K562 (cell line): ENCODE measurements around the gene PPP1R14C. TPM values are rescaled to one million over a fixed set of nuclear protein-coding genes. Genes with fewer than 3 reads are reported as not detected.
A peak's percentile ranks its signal among the peaks of the same experiment; 100 is the strongest.

Experiments
- ATF4 ChIP-seq: fragments of 450-650 bp; formaldehyde crosslinking; IDR thresholded peaks from 2 replicates; pipeline ENCODE4 v1.4.0; 2022; ENCODE audit warnings: mild to moderate bottlenecking, moderate library complexity
- CBX1 ChIP-seq: sonication (generic); IDR thresholded peaks from 2 replicates; pipeline ENCODE4 v1.6.1; 2016; ENCODE audit warnings: antibody characterized with exemption, low read depth, mild to moderate bottlenecking
- DIDO1 ChIP-seq: fragments of 450-650 bp; IDR thresholded peaks from 2 replicates; pipeline ENCODE4 v1.6.1; 2016; ENCODE audit warnings: low read depth, missing biosample characterization, missing genetic modification characterization
- IRF2 ChIP-seq: sonication (generic); formaldehyde crosslinking; IDR thresholded peaks from 2 replicates; pipeline ENCODE4 v1.8.1; 2022; ENCODE audit warnings: mild to moderate bottlenecking, missing genetic modification reagents
- KHSRP ChIP-seq: fragments of 450-650 bp; IDR thresholded peaks from 2 replicates; pipeline ENCODE4 v1.6.1; 2017
- L3MBTL2 ChIP-seq: fragments of 450-650 bp; IDR thresholded peaks from 2 replicates; pipeline ENCODE4 v1.6.1; 2016; ENCODE audit warnings: mild to moderate bottlenecking, moderate library complexity
- MXD1 ChIP-seq: fragments of 250-450 bp; sonication (Bioruptor Pico); IDR thresholded peaks from 2 replicates; pipeline ENCODE4 v1.8.0; 2021; ENCODE audit warnings: borderline replicate concordance, mild to moderate bottlenecking, moderate library complexity; ENCODE audit not compliant: poor library complexity, severe bottlenecking
- NCOA2 ChIP-seq, 2 experiments: fragments of 450-650 bp; IDR thresholded peaks; 2 replicates each; pipeline ENCODE4 v1.6.1; 2018; ENCODE audit warnings: mild to moderate bottlenecking in 2 of 2, moderate library complexity in 1 of 2; ENCODE audit not compliant: partially characterized antibody in 2 of 2
- PRMT5 ChIP-seq: sonication (generic); formaldehyde crosslinking; IDR thresholded peaks from 2 replicates; pipeline ENCODE4 v1.5.0; 2020; ENCODE audit warnings: missing genetic modification reagents
- TCF7L2 ChIP-seq: fragments of 150-350 bp; IDR thresholded peaks from 2 replicates; pipeline ENCODE4 v1.6.1; 2016; ENCODE audit warnings: low read depth, mild to moderate bottlenecking, low read length, moderate library complexity
- XRCC4 ChIP-seq: IDR thresholded peaks from one replicate; pipeline ENCODE4 v1.6.1; 2011; ENCODE audit not compliant: insufficient read depth, insufficient read length; ENCODE audit errors: extremely low read depth
- ZBTB12 ChIP-seq: fragments of 250-450 bp; sonication (Bioruptor Pico); IDR thresholded peaks from 2 replicates; pipeline ENCODE4 v1.4.0; 2020
- ZBTB34 ChIP-seq: fragments of 250-450 bp; sonication (Bioruptor Pico); IDR thresholded peaks from 2 replicates; pipeline ENCODE4 v1.8.0; 2021; ENCODE audit warnings: mild to moderate bottlenecking, moderate library complexity
- ZHX1 ChIP-seq: fragments of 150-350 bp; conservative IDR thresholded peaks from 2 replicates; pipeline ENCODE4 v1.6.1; 2014; ENCODE audit warnings: low read length
- ZNF518B ChIP-seq: fragments of 250-450 bp; sonication (Bioruptor Pico); IDR thresholded peaks from 2 replicates; pipeline ENCODE4 v1.5.0; 2021; ENCODE audit warnings: mild to moderate bottlenecking, moderate library complexity
- ZNF586 ChIP-seq: fragments of 450-650 bp; formaldehyde crosslinking; conservative IDR thresholded peaks from 2 replicates; pipeline ENCODE4 v1.4.0; 2020; ENCODE audit warnings: mild to moderate bottlenecking, moderate library complexity
- ZNF695 ChIP-seq: fragments of 450-650 bp; formaldehyde crosslinking; IDR thresholded peaks from 2 replicates; pipeline ENCODE4 v1.4.0; 2020; ENCODE audit warnings: mild to moderate bottlenecking, moderate library complexity
- polyA plus RNA-seq, 8 experiments: library from polyadenylated mRNA; depleted of rRNA in 4 of 8; stranded (reverse) in 5 of 8; unstranded in 3 of 8; fragments of >200 nt; fragmentation: Nextera tagmentation in 2 of 8; fragmentation: Illumina TruSeq in 1 of 8; extraction: Ambion mirVana in 2 of 8; extraction: Trizol in 1 of 8; gene quantifications; 2 replicates each; pipeline versions ENCODE4 v1.2.1 to v1.2.3, GENCODE V29; 2011 to 2014; ENCODE audit warnings: inconsistent platforms in 1 of 8, missing spikeins in 1 of 8
- total RNA-seq, 7 experiments: library from RNA; depleted of rRNA in 6 of 7; stranded (reverse); fragments of >200 nt in 6 of 7; fragmentation: Illumina TruSeq in 2 of 7; extraction: Trizol in 2 of 7; gene quantifications; 2 replicates each; pipeline versions ENCODE4 v1.2.1 to v1.2.3, GENCODE V29; 2011 to 2021; ENCODE audit warnings: low replicate concordance in 1 of 7

The PPP1R14C gene
- total and polyA plus RNA-seq, 9 of the 15 experiments (the other 6 are each of a cell fraction or from before 2014, with no cell fraction given), result 4.5 to 16.6 (median 11.9) TPM

- TF ChIP-seq ZNF518B (CRISPR knock-in tag) (no peak), ZBTB34 (CRISPR knock-in tag) (no peak), KHSRP (no peak), DIDO1 (tag) (no peak), TCF7L2 (no peak), ZNF695 (CRISPR knock-in tag) (no peak), ZBTB12 (CRISPR knock-in tag) (0 out of 2 replicates have a peak, but pooled peaks have one; percentile 6), ZNF586 (CRISPR knock-in tag) (no peak), CBX1 (no peak), IRF2 (no peak), L3MBTL2 (peak; percentile 28; the same call in 1 of the 2 replicates), PRMT5 (CRISPR knock-in tag) (no peak), ZHX1 (no peak), MXD1 (CRISPR knock-in tag) (no peak), XRCC4 (no peak), NCOA2 (IDR thresholded peaks at IDR 0.05; ENCODE audit: partially characterized antibody in 2 of 2) (no peak), ATF4 (CRISPR knock-in tag) (no peak)
Observed at GRCh38 chr6:150252714-150253444, 110.0 kb downstream of the PPP1R14C start (continued).
